Aorta (tissue), 5 donors: Measurements from ENCODE around the gene STARD10. TPM values are rescaled to one million over a fixed set of nuclear protein-coding genes. Genes with fewer than 3 reads are reported as not detected.

Experiments
- ATAC-seq: fragments of 200-7000 bp; cut with Tn5 transposase; one replicate; pipeline ENCODE4 v1.9.1; 2022; ENCODE audit warnings: moderate library complexity; ENCODE audit not compliant: low FRiP score
- DNase-seq, 2 donors: peaks; one replicate each; pipeline ENCODE4 v3.0.0-alpha.2; 2020
- H3K27ac ChIP-seq, 2 donors: one replicate each; pipeline ENCODE4 v1.5.1; 2013; ENCODE audit warnings: low read length in 2 of 2, mild to moderate bottlenecking in 2 of 2, moderate library complexity in 2 of 2, control low read depth in 1 of 2, inconsistent platforms in 1 of 2, low read depth in 1 of 2
- H3K27me3 ChIP-seq, 2 donors: one replicate each; pipeline ENCODE4 v1.6.1; 2013; ENCODE audit warnings: control low read depth in 1 of 2, low read length in 1 of 2, mild to moderate bottlenecking in 1 of 2, moderate library complexity in 1 of 2; ENCODE audit not compliant: insufficient read depth in 2 of 2, control insufficient read depth in 1 of 2
- H3K36me3 ChIP-seq, 2 donors: one replicate each; pipeline ENCODE4 v1.6.1; 2013; ENCODE audit warnings: control low read depth in 1 of 2, low read length in 1 of 2, mild to moderate bottlenecking in 1 of 2; ENCODE audit not compliant: insufficient read depth in 2 of 2, control insufficient read depth in 1 of 2
- H3K4me1 ChIP-seq, 2 donors: one replicate each; pipeline ENCODE4 v1.6.1; 2013; ENCODE audit warnings: low read length in 2 of 2, control low read depth in 1 of 2, mild to moderate bottlenecking in 1 of 2, moderate library complexity in 1 of 2; ENCODE audit not compliant: insufficient read depth in 2 of 2, control insufficient read depth in 1 of 2
- H3K4me3 ChIP-seq, 2 donors: one replicate each; pipeline ENCODE4 v1.5.1; 2013; ENCODE audit warnings: low read length in 2 of 2, control low read depth in 1 of 2, mild to moderate bottlenecking in 1 of 2
- H3K9me3 ChIP-seq: one replicate; pipeline ENCODE4 v1.6.1; 2013; ENCODE audit warnings: mild to moderate bottlenecking, low read length; ENCODE audit not compliant: control insufficient read depth
- WGBS, 2 donors: extraction: QIAGEN DNeasy Blood & Tissue Kit; methylation state at CpG; one replicate each; pipeline ENCODE4 v1.1.7; 2013; 5-methylcytosine and 5-hydroxymethylcytosine counted together
- intact Hi-C, 2 donors: fragments of 100-400 bp; cut with DNase I; formaldehyde crosslinking; loops; one replicate each; pipeline versions ENCODE4 v1.14.2 to v1.15.0; 2022
- polyA plus RNA-seq, 2 donors: library from polyadenylated mRNA; stranded (reverse); fragments of 200-250 nt; gene quantifications; one replicate each; pipeline ENCODE4 v1.2.3, GENCODE V29; 2013
- total RNA-seq, 2 donors: library from RNA; stranded (reverse); fragmentation: NEBNext Ultra II Directional; extraction: Animal tissue kit (Norgen Biotek cat#: 25700); gene quantifications; one replicate each; pipeline ENCODE4 v1.2.1, GENCODE V29; 2021
- donor health status: healthy with polysubstance abuse.
- donor health status: Bipolar disorder and iron deficiency.
- donor health status: DM: no; HTN: no; CAD: no.
- donor health status: DM: no; HTN: no; CAD: no.
- donor health status: DM: yes; HTN: yes; CAD: no.

STARD10 gene
- total and polyA plus RNA-seq, 4 donors, result 17.7 to 129 (median 40.1) TPM

DNA sequence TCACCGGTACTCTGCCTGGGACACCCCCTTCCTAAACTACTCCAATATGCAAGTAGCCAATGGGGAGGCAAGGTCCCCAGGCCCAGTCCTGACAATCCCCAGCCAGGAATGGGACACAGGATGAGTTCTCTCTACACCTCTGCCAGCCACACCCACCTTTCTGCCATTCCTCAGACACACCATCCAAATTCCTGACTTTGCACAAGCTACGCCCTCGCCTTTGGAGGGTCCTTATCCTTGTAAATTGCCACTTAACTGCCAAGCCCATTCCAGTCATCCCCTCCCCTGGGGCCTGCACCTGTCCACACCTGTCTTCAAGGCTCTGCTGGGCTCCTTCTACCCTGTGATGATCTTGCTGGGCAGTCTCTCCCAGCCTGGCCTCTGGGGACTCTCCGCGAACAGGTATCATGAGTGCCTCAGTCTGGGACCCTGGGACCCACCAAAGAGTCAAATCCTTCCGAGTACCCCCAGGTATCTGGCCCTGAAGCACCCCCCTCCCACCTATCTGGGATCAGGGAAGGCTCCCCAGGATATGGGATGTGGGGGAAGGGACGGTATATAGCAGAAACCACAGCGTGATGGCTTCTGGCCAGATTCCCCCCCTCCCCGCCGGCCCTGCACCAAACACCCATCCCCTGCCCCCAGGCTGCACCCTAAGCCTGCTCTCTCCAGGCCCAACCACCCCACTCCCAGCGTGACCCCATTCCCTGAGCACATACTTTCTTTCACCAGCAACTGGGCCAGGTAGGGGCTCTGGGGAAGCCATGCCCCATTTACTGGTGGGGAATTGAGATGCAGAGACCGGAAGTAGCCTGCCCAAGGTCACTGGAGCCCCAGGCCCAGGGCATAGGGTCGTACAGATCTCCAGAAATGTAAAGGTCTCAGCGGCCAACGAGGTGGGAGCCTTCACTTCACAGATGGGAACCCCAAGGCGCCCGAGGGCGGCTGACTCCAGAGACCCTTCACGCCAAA, 42.4 kb downstream of the STARD10 start:
- no peak for ATAC-seq
- intact Hi-C loops, result loop anchor here in 1 of 2 donors (5.0 kb wide), 1 partner anchor 41 kb away; the partner anchor contains the start of gene STARD10
- H3K27ac ChIP-seq, result no peak overlapping the region

DNA sequence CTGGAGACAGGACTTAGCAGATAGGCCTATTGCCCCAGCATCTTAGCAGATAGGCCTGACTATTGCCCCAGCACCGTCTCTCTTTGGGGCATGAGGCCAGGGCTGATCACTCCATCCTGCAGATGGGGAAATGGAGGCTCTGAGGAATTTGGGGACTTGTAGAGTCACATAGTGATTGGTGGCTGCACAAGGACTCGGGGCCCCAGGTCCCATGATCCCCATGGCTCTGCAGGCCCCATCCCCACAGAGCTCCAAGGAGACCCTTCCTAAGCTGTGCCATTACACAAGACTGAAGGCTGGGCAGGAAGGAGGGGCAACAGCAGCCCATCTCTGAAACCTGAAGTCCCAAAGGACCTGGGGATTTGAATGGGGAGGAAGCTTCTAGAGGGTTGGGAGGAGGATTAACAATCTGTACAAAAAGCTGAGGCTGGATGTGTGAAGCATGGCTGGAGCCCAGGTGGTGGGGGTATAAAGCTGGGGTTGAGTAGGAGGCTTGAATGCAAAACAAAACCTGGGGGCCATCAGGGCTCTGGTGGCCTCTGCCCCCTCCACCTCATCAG, 43.2 kb downstream of the STARD10 start:
- Histone ChIP-seq H3K36me3 (no peaks in the 10 kb centered on the region), H3K4me1 (no peaks in the 10 kb centered on the region), H3K9me3 (no peaks in the 10 kb centered on the region), H3K27ac (no peak overlapping the region), H3K4me3 (no peak overlapping the region), H3K27me3 (no peaks in the 10 kb centered on the region)
- WGBS, 2 donors, result 83 to 87% methylated on average over 2 of the region's 2 CpGs
- intact Hi-C loops, result loop anchor here in 1 of 2 donors (5.0 kb wide), 1 partner anchor 42 kb away; the partner anchor contains the start of gene STARD10
- no peak for DNase-seq
- no peak for ATAC-seq

More for the DNA sequence above, 42.4 kb downstream of the STARD10 start:
- Histone ChIP-seq H3K9me3 (no peaks in the 10 kb centered on the region), H3K4me1 (no peaks in the 10 kb centered on the region), H3K4me3 (peak overlapping the region; percentile 39 to 60), H3K36me3 (no peaks in the 10 kb centered on the region), H3K27me3 (no peaks in the 10 kb centered on the region)
- DNase-seq, result no peak
- WGBS, 2 donors, result 43 to 48% methylated on average over 19 of the region's 19 CpGs

DNA sequence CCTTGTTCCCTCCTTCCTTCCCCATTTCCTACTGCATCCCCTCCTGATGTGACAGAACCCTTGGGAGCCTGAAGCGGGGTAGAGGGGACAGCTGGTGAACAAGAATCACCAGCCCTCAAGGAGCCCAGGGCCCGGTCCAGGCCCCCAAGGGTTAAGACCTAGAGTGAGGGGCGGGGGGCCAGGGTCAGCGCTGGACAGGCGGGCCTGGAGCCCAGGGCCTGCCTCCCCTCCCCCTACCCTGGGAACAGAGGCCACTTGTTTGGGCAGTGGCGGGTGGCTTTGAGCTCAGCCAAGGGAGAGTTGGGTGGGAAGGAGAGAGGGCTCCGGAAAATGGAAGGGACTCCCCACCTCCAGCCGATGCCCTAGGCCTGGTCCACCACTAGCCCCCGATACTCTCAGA, 43.8 kb downstream of the STARD10 start:
- Histone ChIP-seq H3K27me3 (no peaks in the 10 kb centered on the region), H3K4me1 (no peaks in the 10 kb centered on the region)

DNA sequence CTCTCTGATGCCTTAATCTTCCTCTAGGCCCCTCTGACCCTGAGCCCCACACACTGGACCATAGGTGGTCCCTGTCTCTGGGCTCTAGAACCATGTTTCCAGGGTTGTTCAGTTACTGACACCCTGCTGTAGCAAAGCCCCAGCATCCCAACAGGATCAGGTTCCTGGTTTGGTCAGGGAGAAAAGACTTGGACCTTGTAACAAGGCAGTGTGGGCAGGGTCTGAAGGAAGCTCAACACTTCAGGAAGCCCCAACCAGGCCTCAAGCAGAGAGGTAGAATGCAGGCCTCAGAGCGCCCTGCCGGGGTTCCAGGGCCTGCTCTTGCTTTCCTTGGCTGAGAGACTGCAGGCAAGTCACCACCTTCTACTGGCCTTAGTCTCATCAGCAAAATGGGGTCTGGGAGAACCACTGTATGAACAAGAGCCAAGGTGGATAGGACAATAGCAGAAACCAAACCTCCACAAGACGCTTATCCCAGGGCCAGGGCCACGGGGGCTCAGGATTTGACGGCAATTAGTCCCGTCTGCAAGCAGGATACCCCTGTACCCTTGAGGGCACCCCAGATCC, 46.5 kb downstream of the STARD10 start:
- intact Hi-C loops, result no loop called here
- no peak for ATAC-seq
- Histone ChIP-seq H3K27ac (no peak overlapping the region), H3K36me3 (no peaks in the 10 kb centered on the region), H3K9me3 (no peaks in the 10 kb centered on the region), H3K4me1 (peaks cover 0 to 2% of the 10 kb centered on the region in 2 donors), H3K27me3 (no peaks in the 10 kb centered on the region), H3K4me3 (no peak overlapping the region)
- 86 to 90% methylated on average over 6 of the region's 6 CpGs for WGBS, 2 donors
- no peak for DNase-seq

More for the DNA sequence above, 43.8 kb downstream of the STARD10 start:
- no peaks in the 10 kb centered on the region for H3K9me3 ChIP-seq
- H3K4me3 ChIP-seq, result no peak overlapping the region
- no peak overlapping the region for H3K27ac ChIP-seq
- no peaks in the 10 kb centered on the region for H3K36me3 ChIP-seq
- WGBS, 2 donors, result 79% methylated on average over 9 of the region's 9 CpGs
- ATAC-seq (no peak), DNase-seq (no peak)
- intact Hi-C loops, result loop anchor here in 1 of 2 donors (5.0 kb wide), 1 partner anchor 42 kb away; the partner anchor contains the start of gene STARD10

DNA sequence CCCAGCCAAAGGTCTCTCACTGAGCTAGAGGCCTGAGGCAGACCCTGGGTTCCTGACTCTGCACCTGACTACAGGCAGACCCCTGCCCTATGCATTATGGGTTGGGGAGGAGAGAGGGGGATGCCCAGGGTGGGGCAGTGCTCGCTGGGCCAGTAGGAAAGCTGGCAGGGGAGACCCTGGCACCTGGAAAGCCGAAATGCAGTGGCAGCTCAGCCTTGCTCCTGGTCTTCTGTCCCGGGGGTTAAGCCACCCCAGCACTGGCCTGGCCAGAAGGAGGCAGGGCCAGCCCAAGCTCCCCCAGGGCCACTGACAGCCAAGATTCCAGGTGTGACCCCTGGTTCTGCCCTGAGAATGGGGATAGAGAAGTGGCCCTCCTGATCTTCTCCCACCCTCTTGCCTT, 47.0 kb downstream of the STARD10 start:
- intact Hi-C loops, result no loop called here

DNA sequence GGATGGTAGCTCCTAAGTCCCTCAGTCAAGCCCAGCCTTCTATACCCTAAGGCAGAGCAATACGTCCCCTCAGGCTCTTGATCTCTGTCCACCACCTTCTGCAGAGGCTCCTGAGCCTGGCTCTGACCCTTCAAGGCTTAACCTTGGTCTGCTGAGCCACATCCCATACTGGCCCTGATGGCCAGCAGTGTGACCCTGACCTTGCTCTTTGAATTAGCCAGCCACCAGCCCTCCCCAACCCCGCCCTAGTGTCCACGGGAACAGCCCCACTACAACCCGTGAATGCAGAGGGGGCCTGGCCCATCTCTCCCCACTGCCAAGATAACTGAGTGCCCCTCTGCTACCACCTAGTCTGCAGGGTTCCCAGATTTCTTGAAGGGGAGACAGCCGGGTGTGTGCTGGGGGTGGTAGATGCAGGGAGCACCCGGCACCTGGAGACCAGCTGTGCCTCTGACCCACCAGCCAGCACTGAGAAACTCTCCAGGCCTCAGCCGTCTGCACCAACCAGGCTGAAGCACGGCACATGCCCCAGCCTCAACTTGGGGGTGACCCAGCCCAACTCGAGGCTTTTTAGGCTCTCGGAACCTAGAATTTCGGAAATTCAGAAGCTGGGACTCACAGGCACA, 47.8 kb downstream of the STARD10 start:
- Histone ChIP-seq H3K27ac (no peak overlapping the region), H3K4me3 (no peak overlapping the region), H3K4me1 (peaks cover 0 to 2% of the 10 kb centered on the region in 2 donors), H3K36me3 (no peaks in the 10 kb centered on the region), H3K27me3 (no peaks in the 10 kb centered on the region), H3K9me3 (no peaks in the 10 kb centered on the region)
- DNase-seq (no peak), ATAC-seq (no peak)
- intact Hi-C loops, result no loop called here
- WGBS, 2 donors, result 91 to 93% methylated on average over 11 of the region's 11 CpGs

More for the DNA sequence above, 47.0 kb downstream of the STARD10 start:
- no peak for DNase-seq
- Histone ChIP-seq H3K9me3 (no peaks in the 10 kb centered on the region), H3K36me3 (no peaks in the 10 kb centered on the region), H3K4me1 (peaks cover 0 to 2% of the 10 kb centered on the region in 2 donors), H3K27me3 (no peaks in the 10 kb centered on the region), H3K27ac (no peak overlapping the region), H3K4me3 (no peak overlapping the region)
- 85 to 90% methylated on average over 3 of the region's 3 CpGs for WGBS, 2 donors
- no peak for ATAC-seq

DNA sequence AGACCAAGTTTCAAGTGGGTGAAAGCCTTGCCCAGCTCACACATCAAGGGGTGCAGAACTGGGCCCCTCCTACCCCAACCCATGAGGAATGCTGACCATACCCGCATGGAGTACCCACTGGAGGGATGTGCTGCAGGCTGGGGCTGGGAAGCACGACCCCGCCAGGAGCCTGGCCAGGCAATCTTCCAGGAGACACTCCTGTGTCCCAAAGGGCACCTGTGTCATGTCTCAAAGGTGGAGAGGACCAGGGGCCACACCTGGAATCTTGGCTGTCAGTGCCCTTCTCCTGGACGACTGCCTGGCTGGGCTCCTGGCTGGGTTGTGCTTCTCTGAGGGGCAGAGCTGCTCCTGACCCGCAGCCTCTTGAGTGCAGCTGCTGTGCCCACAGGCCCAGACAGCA, 48.3 kb downstream of the STARD10 start:
- Histone ChIP-seq H3K27me3 (no peaks in the 10 kb centered on the region), H3K4me3 (no peak overlapping the region), H3K36me3 (no peaks in the 10 kb centered on the region), H3K27ac (no peak overlapping the region), H3K9me3 (no peaks in the 10 kb centered on the region), H3K4me1 (peaks cover 0 to 2% of the 10 kb centered on the region in 2 donors)
- no peak for DNase-seq
- ATAC-seq, result no peak
- intact Hi-C loops, result no loop called here
- WGBS, 2 donors, result 87 to 92% methylated on average over 5 of the region's 5 CpGs

DNA sequence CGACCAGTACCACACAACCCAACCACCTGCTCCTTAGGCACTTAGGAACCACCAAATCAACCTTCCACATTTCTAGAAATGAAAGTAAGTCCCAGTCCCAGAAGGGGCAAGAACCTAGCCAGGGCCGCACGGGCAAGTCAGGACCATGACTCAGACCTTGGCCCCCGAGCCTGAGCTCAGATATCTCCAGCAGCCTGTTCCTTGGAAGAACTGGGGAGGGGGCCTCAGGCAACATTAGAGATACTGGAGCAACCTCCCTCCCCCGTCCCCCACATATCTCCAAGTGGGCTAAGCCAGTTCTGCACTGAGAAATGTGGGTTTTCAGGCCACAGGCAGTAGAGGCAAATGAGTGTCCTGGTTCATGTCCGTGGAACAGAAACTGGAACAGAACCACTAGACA, 49.4 kb downstream of the STARD10 start:
- Histone ChIP-seq H3K9me3 (no peaks in the 10 kb centered on the region), H3K4me3 (no peak overlapping the region), H3K27ac (no peak overlapping the region), H3K36me3 (no peaks in the 10 kb centered on the region), H3K4me1 (peaks cover 0 to 2% of the 10 kb centered on the region in 2 donors), H3K27me3 (no peaks in the 10 kb centered on the region)
- DNase-seq (no peak), ATAC-seq (no peak)
- intact Hi-C loops, result no loop called here
- WGBS, 2 donors, result 59 to 60% methylated on average over 6 of the region's 6 CpGs
